ENCODE results near the gene C1orf35. TPM values are rescaled to one million over a fixed set of nuclear protein-coding genes. Genes with fewer than 3 reads are reported as not detected.

Gene C1orf35
- total and polyA plus RNA-seq, 2 of the 4 experiments (the other 2 are of a cell fraction), result 4.3 to 13.0 TPM

GRCh38 chr1:228060458-228061190, 42.5 kb downstream of the C1orf35 start:
- no peak overlapping the region for H3K14ac ChIP-seq (replicated peaks; ENCODE audit: low read depth, low read length)
- no peak overlapping the region for H2BK20ac ChIP-seq (ENCODE audit: low read depth, low read length)
- H3K4me1 ChIP-seq (ENCODE audit: control insufficient read depth, insufficient read depth, low read length), result peaks cover 2% of the 10 kb centered on the region; the same call in 1 of the 2 replicates
- H3K36me3 ChIP-seq (ENCODE audit: control insufficient read depth, insufficient read depth, low read length), result no peaks in the 10 kb centered on the region
- no peak overlapping the region for H2BK5ac ChIP-seq (ENCODE audit: low read depth, low read length, poor library complexity, severe bottlenecking)
- no peaks in the 10 kb centered on the region for H4K20me1 ChIP-seq (ENCODE audit: insufficient read depth, low read length)
- peak overlapping the region; percentile 14; the same call in 1 of the 2 replicates for H3K4me2 ChIP-seq (ENCODE audit: low read depth, low read length)
- H3K9me1 ChIP-seq (ENCODE audit: insufficient read depth, low read length), result no peaks in the 10 kb centered on the region
- dilution Hi-C loops (cut with HindIII; ENCODE audit: low sequenced_read_pairs, unreplicated experiment) (no loop called here), intact Hi-C loops (cut with micrococcal nuclease) (no loop called here), in situ Hi-C loops (cut with MboI; ENCODE audit: low sequenced_read_pairs) (no loop called here)
- no peak overlapping the region for H2BK15ac ChIP-seq (ENCODE audit: low read depth, low read length)
- H3K27me3 ChIP-seq (ENCODE audit: control insufficient read depth, insufficient read depth, low read length), result peaks cover 42% of the 10 kb centered on the region
- H3K18ac ChIP-seq (ENCODE audit: low read depth, low read length), result no peak overlapping the region
- CTCF ChIA-PET, result no interaction called here
- H2AK5ac ChIP-seq (ENCODE audit: low read depth, low read length), result no peak overlapping the region
- H3K9ac ChIP-seq (ENCODE audit: low read depth, low read length), result no peak overlapping the region
- no peak overlapping the region for H3K23ac ChIP-seq (ENCODE audit: low read depth, low read length)
- no TSS peak for BruUV-seq (replicated peaks)
- no peak for TF ChIP-seq RAD21 (IDR thresholded peaks at IDR 0.05; ENCODE audit: low read length)
- TF ChIP-seq CEBPB (IDR thresholded peaks at IDR 0.05; ENCODE audit: low read depth, low read length), result no peak
- TF ChIP-seq USF2 (IDR thresholded peaks at IDR 0.05; ENCODE audit: low read depth, low read length), result no peak
- TF ChIP-seq RCOR1 (IDR thresholded peaks at IDR 0.05; ENCODE audit: insufficient replicate concordance, low read length), result no peak
- no peak for TF ChIP-seq SMC3 (IDR thresholded peaks at IDR 0.05; ENCODE audit: low read depth, low read length)
- TF ChIP-seq RFX5 (IDR thresholded peaks at IDR 0.05; ENCODE audit: low read depth, low read length), result no peak
- TF ChIP-seq BHLHE40 (IDR thresholded peaks at IDR 0.05; ENCODE audit: low read depth, low read length), result no peak
- H3K4me3 ChIP-seq (ENCODE audit: insufficient read depth, low read depth, low read length), result no peak overlapping the region
- H3K27ac ChIP-seq (ENCODE audit: insufficient read depth, low read length), result no peak overlapping the region
- no peak overlapping the region for H4K5ac ChIP-seq (ENCODE audit: low read depth, low read length)
- no peak overlapping the region for H3K56ac ChIP-seq (ENCODE audit: extremely low read depth, insufficient read depth, low read length)
- H3K79me1 ChIP-seq (ENCODE audit: low read depth in 1 of 2, low read length in 2 of 2), result no peaks in the 10 kb centered on the region
- ATAC-seq (ENCODE audit: low read depth) (peak; percentile 43), DNase-seq (no peak)
- H4K8ac ChIP-seq (ENCODE audit: low read depth in 2 of 2, low read length in 2 of 2), result no peak overlapping the region
- peaks cover 13% of the 10 kb centered on the region; the same call in 1 of the 2 replicates for H3K9me3 ChIP-seq (ENCODE audit: control insufficient read depth, insufficient read depth, low read length)
- peak overlapping the region; percentile 69 for H2AFZ ChIP-seq (replicated peaks; ENCODE audit: low read length, poor library complexity)
- no peak overlapping the region for H3K4ac ChIP-seq (ENCODE audit: low read depth, low read length)
- no peak overlapping the region for H2BK120ac ChIP-seq (ENCODE audit: low read depth, low read length)
- no CpG with 5 or more reads among the region's 34 CpGs for WGBS, 2 experiments (ENCODE audit: extremely low coverage in 2 of 2, insufficient read length in 1 of 2)
- POLR2A ChIA-PET (ENCODE audit: unreplicated experiment), result no interaction called here
- H2AK9ac ChIP-seq (replicated peaks; ENCODE audit: low read depth, low read length, poor library complexity), result peak overlapping the region; percentile 55
- no peak overlapping the region for H4K91ac ChIP-seq (ENCODE audit: insufficient read depth, low read depth, low read length)

Data from IMR-90 (cell line).